Measurements from ENCODE around the gene KLF18. TPM values are rescaled to one million over a fixed set of nuclear protein-coding genes. Genes with fewer than 3 reads are reported as not detected.

Gene KLF18
- total and polyA plus RNA-seq, 2 experiments from 2014 or later, result not detected

GRCh38 chr1:44168520-44169098 lies 27.2 kb upstream of the KLF18 start:
- no peaks in the 10 kb centered on the region for H3K27me3 ChIP-seq
- no peak overlapping the region for H3K4me3 ChIP-seq
- no peak overlapping the region for H3K27ac ChIP-seq
- no peaks in the 10 kb centered on the region for H3K9me3 ChIP-seq (ENCODE audit: low read depth)
- H3K9me2 ChIP-seq (replicated peaks; ENCODE audit: insufficient read depth), result no peaks in the 10 kb centered on the region
- H2AFZ ChIP-seq, result no peak overlapping the region
- no peaks in the 10 kb centered on the region for H3K79me2 ChIP-seq
- H3K4me2 ChIP-seq, result no peak overlapping the region
- no peaks in the 10 kb centered on the region for H4K20me1 ChIP-seq (ENCODE audit: insufficient read depth, poor library complexity, severe bottlenecking)
- DNase-seq (ENCODE audit: low spot score), result no peak
- 94% methylated on average over 5 of the region's 5 CpGs for WGBS (ENCODE audit: low lambda C conversion rate, missing lambda C conversion rate)
- H3K36me3 ChIP-seq (replicated peaks; ENCODE audit: insufficient read depth, low read depth), result no peaks in the 10 kb centered on the region
- no peaks in the 10 kb centered on the region for H3K4me1 ChIP-seq (ENCODE audit: insufficient read depth)
- TF ChIP-seq EZH2phosphoT487 (IDR thresholded peaks at IDR 0.05; ENCODE audit: low read depth, severe bottlenecking, unreplicated experiment) (no peak), EZH2 (IDR thresholded peaks at IDR 0.05; ENCODE audit: borderline replicate concordance) (no peak), CTCF (IDR thresholded peaks at IDR 0.05; ENCODE audit: poor library complexity) (no peak)

- Histone ChIP-seq H3K79me2 (no peaks in the 10 kb centered on the region), H3K4me3 (no peak overlapping the region), H3K9me2 (replicated peaks; ENCODE audit: insufficient read depth) (no peaks in the 10 kb centered on the region), H3K27me3 (no peaks in the 10 kb centered on the region), H3K4me2 (no peak overlapping the region), H2AFZ (no peak overlapping the region), H3K4me1 (ENCODE audit: insufficient read depth) (no peaks in the 10 kb centered on the region), H3K36me3 (replicated peaks; ENCODE audit: insufficient read depth, low read depth) (no peaks in the 10 kb centered on the region), H3K9me3 (ENCODE audit: low read depth) (no peaks in the 10 kb centered on the region), H4K20me1 (ENCODE audit: insufficient read depth, poor library complexity, severe bottlenecking) (no peaks in the 10 kb centered on the region), H3K27ac (no peak overlapping the region)
- no peak for TF ChIP-seq CTCF (IDR thresholded peaks at IDR 0.05; ENCODE audit: poor library complexity)
- no peak for TF ChIP-seq EZH2phosphoT487 (IDR thresholded peaks at IDR 0.05; ENCODE audit: low read depth, severe bottlenecking, unreplicated experiment)
- TF ChIP-seq EZH2 (IDR thresholded peaks at IDR 0.05; ENCODE audit: borderline replicate concordance), result no peak
- DNase-seq (ENCODE audit: low spot score), result no peak
Observed at GRCh38 chr1:44161546-44161945, 20.1 kb upstream of the KLF18 start.

- TF ChIP-seq EZH2phosphoT487 (IDR thresholded peaks at IDR 0.05; ENCODE audit: low read depth, severe bottlenecking, unreplicated experiment) (no peak), CTCF (IDR thresholded peaks at IDR 0.05; ENCODE audit: poor library complexity) (no peak), EZH2 (IDR thresholded peaks at IDR 0.05; ENCODE audit: borderline replicate concordance) (no peak)
- Histone ChIP-seq H3K4me3 (no peak overlapping the region), H3K79me2 (no peaks in the 10 kb centered on the region), H3K4me1 (ENCODE audit: insufficient read depth) (peaks cover 8% of the 10 kb centered on the region), H4K20me1 (ENCODE audit: insufficient read depth, poor library complexity, severe bottlenecking) (no peaks in the 10 kb centered on the region), H3K9me2 (replicated peaks; ENCODE audit: insufficient read depth) (no peaks in the 10 kb centered on the region), H3K36me3 (replicated peaks; ENCODE audit: insufficient read depth, low read depth) (no peaks in the 10 kb centered on the region), H2AFZ (no peak overlapping the region), H3K4me2 (no peak overlapping the region), H3K27me3 (no peaks in the 10 kb centered on the region), H3K9me3 (ENCODE audit: low read depth) (no peaks in the 10 kb centered on the region), H3K27ac (no peak overlapping the region)
- DNase-seq (ENCODE audit: low spot score), result no peak
Observed at GRCh38 chr1:44158871-44159270, 17.4 kb upstream of the KLF18 start.

GRCh38 chr1:44157903-44158302 lies 16.5 kb upstream of the KLF18 start:
- Histone ChIP-seq H3K9me2 (replicated peaks; ENCODE audit: insufficient read depth) (no peaks in the 10 kb centered on the region), H3K27me3 (no peaks in the 10 kb centered on the region), H3K4me3 (no peak overlapping the region), H3K36me3 (replicated peaks; ENCODE audit: insufficient read depth, low read depth) (no peaks in the 10 kb centered on the region), H2AFZ (no peak overlapping the region), H3K4me1 (ENCODE audit: insufficient read depth) (peaks cover 8% of the 10 kb centered on the region), H4K20me1 (ENCODE audit: insufficient read depth, poor library complexity, severe bottlenecking) (no peaks in the 10 kb centered on the region), H3K4me2 (no peak overlapping the region), H3K27ac (no peak overlapping the region), H3K79me2 (no peaks in the 10 kb centered on the region), H3K9me3 (ENCODE audit: low read depth) (no peaks in the 10 kb centered on the region)
- TF ChIP-seq EZH2phosphoT487 (IDR thresholded peaks at IDR 0.05; ENCODE audit: low read depth, severe bottlenecking, unreplicated experiment) (no peak), CTCF (IDR thresholded peaks at IDR 0.05; ENCODE audit: poor library complexity) (no peak), EZH2 (IDR thresholded peaks at IDR 0.05; ENCODE audit: borderline replicate concordance) (no peak)
- 73% methylated on average over 1 of the region's 1 CpG for WGBS (ENCODE audit: low lambda C conversion rate, missing lambda C conversion rate)
- no peak for DNase-seq (ENCODE audit: low spot score)
